H1 (cell line): ENCODE measurements around the gene KCNIP3. TPM values are rescaled to one million over a fixed set of nuclear protein-coding genes. Genes with fewer than 3 reads are reported as not detected.

Source experiments
- CTCF ChIA-PET: fragments of 300-600 bp; sonication (Branson Sonifier 250); formaldehyde crosslinking; loops from one replicate; lab custom pipeline; 2021; ENCODE audit not compliant: partially characterized antibody; lab: Charles Lee
- POLR2A ChIA-PET: fragments of 300-600 bp; sonication (Branson Sonifier 250); formaldehyde crosslinking; loops from one replicate; lab custom pipeline; 2021; ENCODE audit warnings: inconsistent platforms; ENCODE audit not compliant: partially characterized antibody; lab: Charles Lee
- DNase-seq, 2 experiments: peaks; one replicate each; pipeline versions ENCODE4 v3.0.0 to v3.0.0-alpha.2; 2010 to 2022; ENCODE audit warnings: low spot score in 2 of 2, low read depth in 1 of 2, mixed read lengths in 1 of 2
- FAIRE-seq: peaks from 2 replicates; lab custom pipeline; 2011; peaks lifted over from hg19 to GRCh38; lab: Jason Lieb, UNC
- H2AFZ ChIP-seq: 2 replicates; pipeline ENCODE4 v1.8.1; 2012; ENCODE audit warnings: low read length, inconsistent platforms
- H2AK5ac ChIP-seq: 2 replicates; pipeline ENCODE4 v1.6.1; 2013; ENCODE audit warnings: low read depth, low read length
- H2BK120ac ChIP-seq: replicated peaks from 2 replicates; pipeline ENCODE3; 2013; ENCODE audit warnings: low read depth, low read length, inconsistent platforms
- H2BK12ac ChIP-seq: 2 replicates; pipeline ENCODE4 v1.6.1; 2013; ENCODE audit warnings: low read depth, low read length
- H2BK15ac ChIP-seq: 2 replicates; pipeline ENCODE4 v1.6.1; 2013; ENCODE audit warnings: low read length
- H2BK20ac ChIP-seq: 2 replicates; pipeline ENCODE4 v1.6.1; 2013; ENCODE audit warnings: low read length
- H2BK5ac ChIP-seq: 2 replicates; pipeline ENCODE4 v1.6.1; 2013; ENCODE audit warnings: low read depth, low read length
- H3K14ac ChIP-seq: 2 replicates; pipeline ENCODE4 v1.6.1; 2013; ENCODE audit warnings: inconsistent platforms; ENCODE audit not compliant: insufficient read length
- H3K18ac ChIP-seq: 2 replicates; pipeline ENCODE4 v1.6.1; 2013; ENCODE audit warnings: low read length; ENCODE audit errors: extremely low read depth
- H3K23ac ChIP-seq: 2 replicates; pipeline ENCODE4 v1.6.1; 2013; ENCODE audit warnings: inconsistent platforms; ENCODE audit not compliant: insufficient read length
- H3K23me2 ChIP-seq: 2 replicates; pipeline ENCODE4 v1.6.1; 2013; ENCODE audit warnings: low read depth, low read length
- H3K27ac ChIP-seq: 2 replicates; pipeline ENCODE4 v1.6.1; 2011; ENCODE audit warnings: low read depth, low read length, inconsistent platforms
- H3K27me3 ChIP-seq, 4 experiments: replicated peaks in 1 of 4; 1 replicate in 1 of 4; 2 replicates in 3 of 4; pipeline versions ENCODE4 v1.6.1 to v1.8.1; 2011 to 2013; ENCODE audit warnings: low read length in 3 of 4, mild to moderate bottlenecking in 3 of 4, inconsistent platforms in 2 of 4, mixed read lengths in 2 of 4, moderate library complexity in 1 of 4; ENCODE audit not compliant: control insufficient read depth in 3 of 4, insufficient read depth in 3 of 4; ENCODE audit errors: extremely low read depth in 1 of 4
- H3K36me3 ChIP-seq, 4 experiments: 2 replicates each; pipeline versions ENCODE4 v1.6.1 to v1.8.1; 2011 to 2013; ENCODE audit warnings: mild to moderate bottlenecking in 4 of 4, low read length in 3 of 4, moderate library complexity in 2 of 4, control low read depth in 1 of 4, inconsistent platforms in 1 of 4; ENCODE audit not compliant: insufficient read depth in 4 of 4, control insufficient read depth in 2 of 4
- H3K4ac ChIP-seq: replicated peaks from 2 replicates; pipeline ENCODE3; 2013; ENCODE audit warnings: low read length, low read depth, mixed read lengths, inconsistent platforms; ENCODE audit not compliant: insufficient read length
- H3K4me1 ChIP-seq, 4 experiments: replicated peaks in 1 of 4; 1 replicate in 1 of 4; 2 replicates in 3 of 4; pipeline versions ENCODE4 v1.6.1 to v1.8.1; 2011 to 2013; ENCODE audit warnings: low read length in 3 of 4, inconsistent platforms in 2 of 4, mixed read lengths in 1 of 4; ENCODE audit not compliant: insufficient read depth in 4 of 4, control insufficient read depth in 3 of 4
- H3K4me2 ChIP-seq, 2 experiments: 2 replicates each; pipeline versions ENCODE4 v1.6.1 to v1.8.1; 2011 to 2013; ENCODE audit warnings: low read depth in 2 of 2, low read length in 2 of 2, control low read depth in 1 of 2, inconsistent platforms in 1 of 2, mild to moderate bottlenecking in 1 of 2; ENCODE audit not compliant: insufficient read depth in 1 of 2
- H3K4me3 ChIP-seq, 4 experiments: fragments of 200-600, 300-600 bp in 1 of 4; sonication (generic), shearing (Covaris generic), sonication (Bioruptor Twin) in 1 of 4; 2 replicates each; pipeline versions ENCODE4 v1.5.1 to v1.8.1; 2011 to 2016; ENCODE audit warnings: low read length in 4 of 4, low read depth in 3 of 4, control low read depth in 2 of 4, inconsistent platforms in 2 of 4, mild to moderate bottlenecking in 2 of 4, mixed read lengths in 1 of 4, moderate library complexity in 1 of 4; ENCODE audit not compliant: insufficient read depth in 2 of 4; ENCODE audit errors: extremely low read depth in 1 of 4
- H3K56ac ChIP-seq: replicated peaks from 2 replicates; pipeline ENCODE3; 2013; ENCODE audit warnings: low read depth, mild to moderate bottlenecking, mixed read lengths, low read length, inconsistent platforms; ENCODE audit not compliant: insufficient read length
- H3K79me1 ChIP-seq: 2 replicates; pipeline ENCODE4 v1.6.1; 2013; ENCODE audit warnings: low read depth, low read length, control low read depth
- H3K79me2 ChIP-seq, 2 experiments: 2 replicates each; pipeline versions ENCODE4 v1.6.1 to v1.8.1; 2012 to 2013; ENCODE audit warnings: low read length in 2 of 2, mild to moderate bottlenecking in 2 of 2, inconsistent platforms in 1 of 2; ENCODE audit not compliant: insufficient read depth in 2 of 2, control insufficient read depth in 1 of 2
- H3K9ac ChIP-seq, 4 experiments: replicated peaks in 1 of 4; 1 replicate in 1 of 4; 2 replicates in 3 of 4; pipeline versions ENCODE4 v1.6.1 to v1.8.1; 2011 to 2013; ENCODE audit warnings: low read depth in 3 of 4, low read length in 3 of 4, control low read depth in 2 of 4, mild to moderate bottlenecking in 2 of 4, moderate library complexity in 2 of 4, inconsistent platforms in 1 of 4; ENCODE audit errors: extremely low read depth in 1 of 4
- H3K9me3 ChIP-seq, 2 experiments: 2 replicates each; pipeline versions ENCODE4 v1.6.1 to v1.8.1; 2012 to 2013; ENCODE audit warnings: mild to moderate bottlenecking in 2 of 2, moderate library complexity in 2 of 2, control low read depth in 1 of 2, inconsistent platforms in 1 of 2, low read depth in 1 of 2, low read length in 1 of 2, mixed read lengths in 1 of 2; ENCODE audit not compliant: insufficient read depth in 2 of 2
- H4K20me1 ChIP-seq, 2 experiments: replicated peaks in 1 of 2; 2 replicates each; pipeline versions ENCODE3 to v1.8.1; 2011 to 2013; ENCODE audit warnings: inconsistent platforms in 2 of 2, low read length in 2 of 2, mild to moderate bottlenecking in 1 of 2; ENCODE audit not compliant: insufficient read depth in 2 of 2, control insufficient read depth in 1 of 2
- H4K5ac ChIP-seq: 2 replicates; pipeline ENCODE4 v1.6.1; 2013; ENCODE audit warnings: low read length, low read depth, mixed read lengths, inconsistent platforms; ENCODE audit not compliant: insufficient read length
- H4K8ac ChIP-seq: 2 replicates; pipeline ENCODE4 v1.8.0; 2013; ENCODE audit warnings: mild to moderate bottlenecking, moderate library complexity, low read length, inconsistent platforms; ENCODE audit not compliant: insufficient read depth; ENCODE audit errors: extremely low read depth
- H4K91ac ChIP-seq: replicated peaks from 2 replicates; pipeline ENCODE3; 2013; ENCODE audit warnings: low read length, mixed read lengths, inconsistent platforms; ENCODE audit not compliant: insufficient read length
- EZH2 ChIP-seq: fragments of 200-600 bp; sonication (generic); IDR thresholded peaks from 2 replicates; pipeline ENCODE4 v1.7.1; 2012; ENCODE audit warnings: low read depth, mild to moderate bottlenecking, moderate library complexity, low read length, inconsistent platforms; ENCODE audit not compliant: severe bottlenecking
- GABPA ChIP-seq: IDR thresholded peaks from 2 replicates; pipeline ENCODE4 v1.6.1; 2011; ENCODE audit warnings: mild to moderate bottlenecking, low read length, moderate library complexity, borderline replicate concordance; ENCODE audit not compliant: insufficient read depth
- KDM1A ChIP-seq: fragments of 200-600, 300-600 bp; sonication (generic); IDR thresholded peaks from 2 replicates; pipeline ENCODE4 v1.7.1; 2016; ENCODE audit warnings: mild to moderate bottlenecking, low read length, borderline replicate concordance
- WGBS, 2 experiments: shearing (Covaris generic) in 1 of 2; methylation state at CpG; one replicate each; pipeline versions ENCODE4 v1.1.6 to v1.1.7; 2013 to 2015; ENCODE audit warnings: low lambda C conversion rate in 2 of 2, mixed read lengths in 2 of 2, inconsistent platforms in 1 of 2, low coverage in 1 of 2, missing lambda C conversion rate in 1 of 2; ENCODE audit not compliant: insufficient replicate concordance in 2 of 2, insufficient coverage in 1 of 2, insufficient read length in 1 of 2; ENCODE audit errors: extremely low coverage in 1 of 2, missing lambda C conversion rate in 1 of 2; 5-methylcytosine and 5-hydroxymethylcytosine counted together
- polyA plus RNA-seq, 7 experiments: library from polyadenylated mRNA; depleted of rRNA in 3 of 7; stranded (reverse) in 5 of 7; unstranded in 2 of 7; fragments of >200 nt in 5 of 7; fragments of 200-250 nt in 2 of 7; gene quantifications; 1 replicate in 5 of 7; 2 replicates in 1 of 7; 4 replicates in 1 of 7; pipeline versions ENCODE4 v1.2.1 to v1.2.3, GENCODE V29; 2011 to 2013; ENCODE audit warnings: missing spikeins in 2 of 7, mixed read lengths in 2 of 7
- total RNA-seq: library from RNA; stranded (reverse); fragmentation: NEBNext Ultra II Directional; extraction: Animal tissue kit (Norgen Biotek cat#: 25700); gene quantifications from 2 replicates; pipeline ENCODE4 v1.2.1, GENCODE V29; 2021

Gene KCNIP3
- total and polyA plus RNA-seq, 2 of the 8 experiments (the other 6 are each of a cell fraction or from before 2014, with no cell fraction given) = 0.33 to 1.9 TPM

- Histone ChIP-seq H3K4me1 (peaks cover 0 to 2% (median 0%) of the 10 kb centered on the region in 4 experiments; a peak in 1 of 7 replicates), H4K20me1 (no peaks in the 10 kb centered on the region), H4K91ac (no peak overlapping the region), H4K8ac (no peak overlapping the region), H2AK5ac (no peak overlapping the region), H3K79me2 (no peaks in the 10 kb centered on the region), H3K27me3 (no peaks in the 10 kb centered on the region; a peak in 1 of 7 replicates), H3K27ac (no peak overlapping the region), H4K5ac (no peak overlapping the region), H3K4ac (no peak overlapping the region), H3K23ac (no peak overlapping the region), H3K18ac (no peak overlapping the region), H3K4me3 (no peak overlapping the region), H2AFZ (no peak overlapping the region), H2BK20ac (no peak overlapping the region), H2BK15ac (no peak overlapping the region), H3K23me2 (no peaks in the 10 kb centered on the region; the same call in 1 of the 2 replicates), H3K56ac (no peak overlapping the region), H3K79me1 (no peaks in the 10 kb centered on the region; the same call in 1 of the 2 replicates), H3K36me3 (no peaks in the 10 kb centered on the region), H2BK12ac (no peak overlapping the region), H2BK5ac (no peak overlapping the region), H3K9ac (no peak overlapping the region), H3K14ac (no peak overlapping the region), H3K4me2 (no peak overlapping the region), H2BK120ac (no peak overlapping the region), H3K9me3 (peaks cover 67 to 84% of the 10 kb centered on the region in 2 experiments)
- peak in 1 of 2 experiments; percentile 17 for DNase-seq
- CTCF ChIA-PET = no interaction called here
- POLR2A ChIA-PET = no interaction called here
- 71% methylated on average over 6 of the region's 6 CpGs; no CpG with 5 or more reads in 1 of the 2 experiments for WGBS, 2 experiments
- TF ChIP-seq KDM1A (no peak), GABPA (no peak), EZH2 (no peak)
- no peak for FAIRE-seq
These were observed 35.5 kb upstream of the KCNIP3 start for GRCh38 chr2:95261602-95262001.
